GM23248 (cell line): ENCODE results near the gene RARB. TPM values are rescaled to one million over a fixed set of nuclear protein-coding genes. Genes with fewer than 3 reads are reported as not detected.

Source experiments
- DNase-seq: peaks from one replicate; pipeline ENCODE4 v3.0.0-alpha.2; 2015
- H2AFZ ChIP-seq: fragments of 200-600 bp; sonication (generic); 2 replicates; pipeline ENCODE4 v1.6.1; 2016; ENCODE audit warnings: antibody characterized with exemption
- H3F3A ChIP-seq: fragments of 200-600 bp; sonication (generic); 2 replicates; pipeline ENCODE4 v1.6.1; 2016; ENCODE audit warnings: mild to moderate bottlenecking, antibody characterized with exemption, mixed run types; ENCODE audit not compliant: insufficient read depth
- H3K27ac ChIP-seq: fragments of 200-600 bp; sonication (generic); 2 replicates; pipeline ENCODE4 v1.5.1; 2016; ENCODE audit warnings: mild to moderate bottlenecking
- H3K27me3 ChIP-seq: fragments of 200-600 bp; sonication (generic); replicated peaks from 2 replicates; pipeline ENCODE4 v1.6.1; 2016; ENCODE audit warnings: mild to moderate bottlenecking; ENCODE audit not compliant: insufficient read depth
- H3K36me3 ChIP-seq: fragments of 200-600 bp; sonication (generic); 2 replicates; pipeline ENCODE4 v1.6.1; 2016; ENCODE audit warnings: low read depth, mild to moderate bottlenecking
- H3K4me1 ChIP-seq: fragments of 200-600 bp; sonication (generic); 2 replicates; pipeline ENCODE4 v1.6.1; 2016; ENCODE audit warnings: mild to moderate bottlenecking; ENCODE audit not compliant: insufficient read depth
- H3K4me2 ChIP-seq: fragments of 200-600 bp; sonication (generic); one replicate; pipeline ENCODE4 v1.6.1; 2016; ENCODE audit warnings: mild to moderate bottlenecking; ENCODE audit not compliant: unreplicated experiment
- H3K4me3 ChIP-seq: fragments of 200-600 bp; sonication (generic); 2 replicates; pipeline ENCODE4 v1.5.1; 2016; ENCODE audit warnings: mild to moderate bottlenecking
- H3K79me2 ChIP-seq: fragments of 200-600 bp; sonication (generic); 2 replicates; pipeline ENCODE4 v1.6.1; 2016; ENCODE audit warnings: mild to moderate bottlenecking; ENCODE audit not compliant: insufficient read depth
- H3K9ac ChIP-seq: fragments of 200-600 bp; sonication (generic); 2 replicates; pipeline ENCODE4 v1.6.1; 2016; ENCODE audit warnings: mild to moderate bottlenecking
- H3K9me2 ChIP-seq: fragments of 200-600 bp; sonication (generic); 2 replicates; pipeline ENCODE4 v1.6.1; 2016; ENCODE audit warnings: mixed run types, mild to moderate bottlenecking, moderate library complexity; ENCODE audit not compliant: insufficient read depth
- H3K9me3 ChIP-seq: fragments of 200-600 bp; sonication (generic); one replicate; pipeline ENCODE4 v1.6.1; 2017; ENCODE audit warnings: low read depth
- H4K20me1 ChIP-seq: fragments of 200-600 bp; sonication (generic); 2 replicates; pipeline ENCODE4 v1.6.0; 2016; ENCODE audit not compliant: insufficient read depth
- EZH2 ChIP-seq: fragments of 200-600 bp; sonication (generic); IDR thresholded peaks from 2 replicates; pipeline ENCODE4 v1.6.1; 2018; ENCODE audit warnings: antibody characterized with exemption, mild to moderate bottlenecking; ENCODE audit not compliant: insufficient read depth, poor library complexity, severe bottlenecking
- EZH2phosphoT487 ChIP-seq: fragments of 200-600 bp; sonication (generic); IDR thresholded peaks from 2 replicates; pipeline ENCODE4 v1.6.1; 2018; ENCODE audit warnings: antibody characterized with exemption, moderate library complexity, mild to moderate bottlenecking, low read depth; ENCODE audit not compliant: insufficient read depth
- WGBS, 2 experiments: methylation state at CpG; one replicate each; pipeline ENCODE4 v1.1.6; 2015 to 2017; ENCODE audit warnings: low lambda C conversion rate in 2 of 2, low coverage in 1 of 2; ENCODE audit errors: missing lambda C conversion rate in 2 of 2; 5-methylcytosine and 5-hydroxymethylcytosine counted together
- in situ Hi-C: fragments of 300-500 bp; cut with MboI; formaldehyde crosslinking; loops from 2 replicates; pipeline ENCODE4 v1.15.0; 2020
- polyA plus RNA-seq: library from polyadenylated mRNA; unstranded; fragments of >200 nt; fragmentation: Nextera tagmentation; extraction: Ambion mirVana; gene quantifications from 2 replicates; pipeline ENCODE4 v1.2.1, GENCODE V29; 2016
- total RNA-seq: library from RNA; depleted of rRNA; stranded (reverse); fragments of >200 nt; shearing (Covaris generic); gene quantifications from 2 replicates; pipeline ENCODE4 v1.2.3, GENCODE V29; 2014

The RARB gene
- total and polyA plus RNA-seq, 2 experiments from 2014 or later: 0.11 TPM; not detected in 1

GRCh38 chr3:25485673-25486072 is 57.6 kb downstream of the RARB start:
- H4K20me1 ChIP-seq: no peaks in the 10 kb centered on the region
- H3K9ac ChIP-seq: no peak overlapping the region
- no peaks in the 10 kb centered on the region for H3K9me2 ChIP-seq
- 45 to 50% methylated on average over 3 of the region's 3 CpGs for WGBS, 2 experiments
- H3K4me2 ChIP-seq: no peak overlapping the region
- H3K27ac ChIP-seq: no peak overlapping the region
- in situ Hi-C loops: no loop called here
- no peaks in the 10 kb centered on the region for H3F3A ChIP-seq
- H3K4me3 ChIP-seq: no peak overlapping the region
- no peaks in the 10 kb centered on the region for H3K27me3 ChIP-seq
- no peaks in the 10 kb centered on the region for H3K4me1 ChIP-seq
- TF ChIP-seq EZH2phosphoT487 (no peak), EZH2 (no peak)
- DNase-seq: no peak
- no peak overlapping the region for H2AFZ ChIP-seq
- no peaks in the 10 kb centered on the region for H3K9me3 ChIP-seq
- H3K79me2 ChIP-seq: no peaks in the 10 kb centered on the region
- no peaks in the 10 kb centered on the region for H3K36me3 ChIP-seq

- H3K36me3 ChIP-seq: no peaks in the 10 kb centered on the region
- no peak overlapping the region for H3K4me3 ChIP-seq
- DNase-seq: no peak
- TF ChIP-seq EZH2: no peak
- no peak for TF ChIP-seq EZH2phosphoT487
- H2AFZ ChIP-seq: no peak overlapping the region
- in situ Hi-C loops: no loop called here
- H3K27ac ChIP-seq: no peak overlapping the region
- no peaks in the 10 kb centered on the region for H3K4me1 ChIP-seq
- H3F3A ChIP-seq: no peaks in the 10 kb centered on the region
- no peak overlapping the region for H3K4me2 ChIP-seq
- no peaks in the 10 kb centered on the region for H3K79me2 ChIP-seq
- H3K27me3 ChIP-seq: no peaks in the 10 kb centered on the region
- H4K20me1 ChIP-seq: no peaks in the 10 kb centered on the region
- H3K9me3 ChIP-seq: no peaks in the 10 kb centered on the region
- H3K9me2 ChIP-seq: no peaks in the 10 kb centered on the region
- WGBS, 2 experiments: 74 to 75% methylated on average over 6 of the region's 6 CpGs
- H3K9ac ChIP-seq: no peak overlapping the region
Observed at GRCh38 chr3:25486932-25487331, 58.9 kb downstream of the RARB start.

GRCh38 chr3:25489858-25490593 is 62.0 kb downstream of the RARB start:
- no peaks in the 10 kb centered on the region for H4K20me1 ChIP-seq
- H3K27ac ChIP-seq: no peak overlapping the region
- in situ Hi-C loops: no loop called here
- H3K27me3 ChIP-seq: no peaks in the 10 kb centered on the region
- no peak for DNase-seq
- no peaks in the 10 kb centered on the region for H3K36me3 ChIP-seq
- H3K9me3 ChIP-seq: peaks cover 4% of the 10 kb centered on the region
- no peak overlapping the region for H3K4me3 ChIP-seq
- H3K9me2 ChIP-seq: no peaks in the 10 kb centered on the region
- no peak overlapping the region for H3K4me2 ChIP-seq
- H3K4me1 ChIP-seq: no peaks in the 10 kb centered on the region
- H2AFZ ChIP-seq: no peak overlapping the region
- 42 to 45% methylated on average over 7 of the region's 7 CpGs for WGBS, 2 experiments
- no peaks in the 10 kb centered on the region for H3K79me2 ChIP-seq
- H3K9ac ChIP-seq: no peak overlapping the region
- no peaks in the 10 kb centered on the region for H3F3A ChIP-seq
- TF ChIP-seq EZH2 (no peak), EZH2phosphoT487 (no peak)

GRCh38 chr3:25493246-25493645 is 65.2 kb downstream of the RARB start:
- H3F3A ChIP-seq: no peaks in the 10 kb centered on the region
- H3K9me3 ChIP-seq: peaks cover 4% of the 10 kb centered on the region
- H3K27ac ChIP-seq: no peak overlapping the region; the same call in 1 of the 2 replicates
- no peak for TF ChIP-seq EZH2
- no peak for TF ChIP-seq EZH2phosphoT487
- in situ Hi-C loops: no loop called here
- no peak overlapping the region for H3K9ac ChIP-seq
- no peaks in the 10 kb centered on the region for H3K9me2 ChIP-seq
- no peaks in the 10 kb centered on the region for H3K36me3 ChIP-seq
- no peak overlapping the region for H3K4me3 ChIP-seq
- H3K27me3 ChIP-seq: no peaks in the 10 kb centered on the region
- peak; percentile 17 for DNase-seq
- no peaks in the 10 kb centered on the region for H3K79me2 ChIP-seq
- no peak overlapping the region for H3K4me2 ChIP-seq
- 35 to 40% methylated on average over 3 of the region's 3 CpGs for WGBS, 2 experiments
- H4K20me1 ChIP-seq: no peaks in the 10 kb centered on the region
- no peaks in the 10 kb centered on the region for H3K4me1 ChIP-seq
- H2AFZ ChIP-seq: no peak overlapping the region
